K562 treated with DMSO at 1 percent for 48 hours (cell line): ENCODE measurements around the gene IFNE. TPM values are rescaled to one million over a fixed set of nuclear protein-coding genes. Genes with fewer than 3 reads are reported as not detected.

ENCODE experiments used
- total RNA-seq: library from RNA; unstranded; fragments of 300-600 nt; gene quantifications from 2 replicates; pipeline ENCODE4 v1.2.3, GENCODE V29; 2022; ENCODE audit warnings: low replicate concordance; ENCODE audit errors: extremely low read depth

Gene IFNE, protein sequence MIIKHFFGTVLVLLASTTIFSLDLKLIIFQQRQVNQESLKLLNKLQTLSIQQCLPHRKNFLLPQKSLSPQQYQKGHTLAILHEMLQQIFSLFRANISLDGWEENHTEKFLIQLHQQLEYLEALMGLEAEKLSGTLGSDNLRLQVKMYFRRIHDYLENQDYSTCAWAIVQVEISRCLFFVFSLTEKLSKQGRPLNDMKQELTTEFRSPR
- not detected in 2 replicates for total RNA-seq

DNA sequence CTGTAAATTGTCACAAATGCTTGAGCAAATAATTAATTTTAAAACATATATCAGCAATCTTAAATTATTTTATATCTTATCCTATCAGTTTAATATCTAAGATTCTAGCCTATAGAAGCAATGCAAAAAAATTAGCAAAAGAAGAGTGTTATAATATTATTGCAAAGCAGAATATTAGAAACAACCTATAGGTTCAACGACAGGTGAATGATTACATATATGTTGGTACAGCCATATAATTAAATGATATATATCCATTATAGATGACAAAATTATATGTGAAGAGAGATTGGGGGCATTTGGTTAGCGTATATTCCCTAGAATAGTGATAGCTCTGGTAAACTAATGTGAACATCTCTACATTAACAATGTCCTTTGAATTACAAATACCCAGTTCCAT lies at the start of gene IFNE:
TSS of gene IFNE (minus strand) at position 101 of the 400 bp plus-strand sequence. CDS start 619 bp downstream, outside the sequence.

DNA sequence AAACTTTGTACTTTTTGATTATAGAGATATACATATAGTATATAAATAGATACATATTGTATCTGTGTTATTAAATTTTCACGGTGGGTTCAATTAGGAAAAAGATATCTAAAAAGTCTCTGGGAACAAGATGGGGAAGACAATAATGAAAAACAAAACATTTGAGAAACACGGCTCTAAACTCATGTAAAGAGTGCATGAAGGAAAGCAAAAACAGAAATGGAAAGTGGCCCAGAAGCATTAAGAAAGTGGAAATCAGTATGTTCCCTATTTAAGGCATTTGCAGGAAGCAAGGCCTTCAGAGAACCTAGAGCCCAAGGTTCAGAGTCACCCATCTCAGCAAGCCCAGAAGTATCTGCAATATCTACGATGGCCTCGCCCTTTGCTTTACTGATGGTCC lies 42.0 kb downstream of the IFNE start, which contains the start of gene IFNA1:
TSS of gene IFNA1 (plus strand) at position 301 of the 400 bp plus-strand sequence. CDS start at position 370, 69 bp downstream.

Other genes starting within 250 kb of the IFNE start
- gene IFNA14, start 242.3 kb downstream of the IFNE start, total RNA-seq = not detected in 2 replicates
- not detected in 2 replicates for gene IFNA5, start 177.0 kb downstream of the IFNE start, total RNA-seq
- not detected in 2 replicates for gene KLHL9, start 146.9 kb downstream of the IFNE start, total RNA-seq
- gene IFNA6, start 131.4 kb downstream of the IFNE start, total RNA-seq = not detected in 2 replicates
- not detected in 2 replicates for gene IFNA13, start 114.3 kb downstream of the IFNE start, total RNA-seq
- not detected in 2 replicates for gene IFNA2, start 96.9 kb downstream of the IFNE start, total RNA-seq
- gene IFNA8, start 73.2 kb downstream of the IFNE start, total RNA-seq = not detected in 2 replicates
- gene IFNA1, start 41.9 kb downstream of the IFNE start, total RNA-seq = not detected in 2 replicates